K562 (cell line): ENCODE measurements around the gene PPP6C. TPM values are rescaled to one million over a fixed set of nuclear protein-coding genes. Genes with fewer than 3 reads are reported as not detected.

Experiments used
- ATF2 ChIP-seq: sonication (generic); formaldehyde crosslinking; IDR thresholded peaks from 2 replicates; pipeline ENCODE4 v1.8.1; 2022; ENCODE audit warnings: missing genetic modification reagents
- ATF3 ChIP-seq, 2 experiments: fragments of 450-650 bp in 1 of 2; sonication (generic) in 1 of 2; formaldehyde crosslinking in 1 of 2; IDR thresholded peaks in 1 of 2; conservative IDR thresholded peaks in 1 of 2; 2 replicates each; pipeline versions ENCODE4 v1.6.1 to v1.8.1; 2016 to 2023; ENCODE audit warnings: mild to moderate bottlenecking in 2 of 2, moderate library complexity in 2 of 2, inconsistent platforms in 1 of 2, missing genetic modification reagents in 1 of 2
- DEAF1 ChIP-seq: fragments of 450-650 bp; formaldehyde crosslinking; IDR thresholded peaks from 2 replicates; pipeline ENCODE4 v1.4.0; 2020; ENCODE audit warnings: mild to moderate bottlenecking, moderate library complexity
- EP300 ChIP-seq: IDR thresholded peaks from 2 replicates; pipeline ENCODE4 v1.6.1; 2012; ENCODE audit warnings: low read length, improper control_type of control experiment
- FOS ChIP-seq: IDR thresholded peaks from 3 replicates; pipeline ENCODE4 v1.6.1; 2011; ENCODE audit not compliant: insufficient read length; ENCODE audit errors: extremely low read depth
- GATA2 ChIP-seq: sonication (generic); formaldehyde crosslinking; IDR thresholded peaks from 2 replicates; pipeline ENCODE4 v1.4.0; 2020; ENCODE audit warnings: mild to moderate bottlenecking, missing genetic modification reagents
- GTF2A2 ChIP-seq: IDR thresholded peaks from 2 replicates; pipeline ENCODE4 v1.6.1; 2016; ENCODE audit warnings: mild to moderate bottlenecking, missing genetic modification characterization, missing compliant biosample characterization
- GTF2E2 ChIP-seq: fragments of 200-800 bp; sonication (Bioruptor generic); IDR thresholded peaks from 2 replicates; pipeline ENCODE4 v1.6.1; 2016; ENCODE audit warnings: missing genetic modification characterization, missing compliant biosample characterization
- ILF3 ChIP-seq: fragments of 450-650 bp; IDR thresholded peaks from 2 replicates; pipeline ENCODE4 v1.6.1; 2018; ENCODE audit warnings: antibody characterized with exemption, mild to moderate bottlenecking, moderate library complexity, borderline replicate concordance
- MCM7 ChIP-seq, 2 experiments: fragments of 450-650 bp; IDR thresholded peaks; 2 replicates each; pipeline ENCODE4 v1.6.1; 2016 to 2018
- NR2C1 ChIP-seq, 2 experiments: fragments of 450-650 bp; IDR thresholded peaks; 2 replicates each; pipeline ENCODE4 v1.6.1; 2017; ENCODE audit warnings: mild to moderate bottlenecking in 2 of 2, antibody characterized with exemption in 1 of 2, inconsistent platforms in 1 of 2, missing compliant biosample characterization in 1 of 2, missing genetic modification characterization in 1 of 2
- YBX1 ChIP-seq: fragments of 450-650 bp; IDR thresholded peaks from 2 replicates; pipeline ENCODE4 v1.7.1; 2016; ENCODE audit warnings: mild to moderate bottlenecking
- ZBTB34 ChIP-seq: fragments of 250-450 bp; sonication (Bioruptor Pico); IDR thresholded peaks from 2 replicates; pipeline ENCODE4 v1.8.0; 2021; ENCODE audit warnings: mild to moderate bottlenecking, moderate library complexity
- ZBTB49 ChIP-seq: sonication (generic); formaldehyde crosslinking; IDR thresholded peaks from 2 replicates; pipeline ENCODE4 v1.8.0; 2022; ENCODE audit warnings: missing genetic modification reagents, mild to moderate bottlenecking, borderline replicate concordance
- ZBTB8A ChIP-seq: fragments of 450-650 bp; IDR thresholded peaks from 2 replicates; pipeline ENCODE4 v1.6.1; 2018; ENCODE audit warnings: mild to moderate bottlenecking, moderate library complexity; ENCODE audit not compliant: partially characterized antibody
- ZNF134 ChIP-seq: fragments of 250-450 bp; sonication (Bioruptor Pico); conservative IDR thresholded peaks from 2 replicates; pipeline ENCODE4 v1.4.0; 2020
- ZNF146 ChIP-seq: IDR thresholded peaks from one replicate; pipeline ENCODE4 v1.6.1; 2018; ENCODE audit warnings: missing compliant biosample characterization; ENCODE audit not compliant: unreplicated experiment
- ZNF197 ChIP-seq: fragments of 200-800 bp; sonication (Bioruptor generic); IDR thresholded peaks from 2 replicates; pipeline ENCODE4 v1.6.1; 2016; ENCODE audit warnings: low read depth, missing genetic modification characterization, missing compliant biosample characterization
- ZNF408 ChIP-seq: fragments of 250-450 bp; sonication (Bioruptor Pico); IDR thresholded peaks from 2 replicates; pipeline ENCODE4 v1.4.0; 2020; ENCODE audit warnings: low read depth, mild to moderate bottlenecking, moderate library complexity
- ZNF436 ChIP-seq: fragments of 250-450, 450-650 bp; sonication (Bioruptor Pico); formaldehyde crosslinking; IDR thresholded peaks from 2 replicates; pipeline ENCODE4 v1.7.0; 2020; ENCODE audit warnings: mild to moderate bottlenecking
- polyA plus RNA-seq, 8 experiments: library from polyadenylated mRNA; depleted of rRNA in 4 of 8; stranded (reverse) in 5 of 8; unstranded in 3 of 8; fragments of >200 nt; fragmentation: Nextera tagmentation in 2 of 8; fragmentation: Illumina TruSeq in 1 of 8; extraction: Ambion mirVana in 2 of 8; extraction: Trizol in 1 of 8; gene quantifications; 2 replicates each; pipeline versions ENCODE4 v1.2.1 to v1.2.3, GENCODE V29; 2011 to 2014; ENCODE audit warnings: inconsistent platforms in 1 of 8, missing spikeins in 1 of 8
- total RNA-seq, 7 experiments: library from RNA; depleted of rRNA in 6 of 7; stranded (reverse); fragments of >200 nt in 6 of 7; fragmentation: Illumina TruSeq in 2 of 7; extraction: Trizol in 2 of 7; gene quantifications; 2 replicates each; pipeline versions ENCODE4 v1.2.1 to v1.2.3, GENCODE V29; 2011 to 2021; ENCODE audit warnings: low replicate concordance in 1 of 7

PPP6C gene
- total and polyA plus RNA-seq, 9 of the 15 experiments (the other 6 are each of a cell fraction or from before 2014, with no cell fraction given): 18.8 to 44.8 (median 38.3) TPM

- no peak for TF ChIP-seq ZNF146
- no peak for TF ChIP-seq ZBTB49 (CRISPR knock-in tag)
- TF ChIP-seq ZNF197 (CRISPR knock-in tag): no peak
- no peak for TF ChIP-seq GATA2 (CRISPR knock-in tag)
- TF ChIP-seq ZNF134 (CRISPR knock-in tag): no peak
- no peak for TF ChIP-seq MCM7 (IDR thresholded peaks at IDR 0.05)
- TF ChIP-seq ZBTB8A: no peak
- no peak for TF ChIP-seq YBX1
- TF ChIP-seq ATF3 (IDR thresholded peaks at IDR 0.05): no peak
- TF ChIP-seq ATF3 (CRISPR knock-in tag; conservative IDR thresholded peaks at IDR 0.05): 0 out of 2 replicates have a peak, but pooled peaks have one; percentile 24
- no peak for TF ChIP-seq ZNF408 (CRISPR knock-in tag)
- peak; percentile 86 for TF ChIP-seq DEAF1 (CRISPR knock-in tag)
- TF ChIP-seq EP300: no peak
- no peak for TF ChIP-seq ZNF436 (CRISPR knock-in tag)
- TF ChIP-seq GTF2E2 (tag): no peak
- no peak for TF ChIP-seq GTF2A2 (tag)
- TF ChIP-seq ATF2 (CRISPR knock-in tag): no peak
- peak; percentile 96 for TF ChIP-seq FOS
- TF ChIP-seq NR2C1 (IDR thresholded peaks at IDR 0.05): no peak
- no peak for TF ChIP-seq NR2C1 (tag; IDR thresholded peaks at IDR 0.05)
- no peak for TF ChIP-seq ZBTB34 (CRISPR knock-in tag)
- no peak for TF ChIP-seq ILF3
Measured at GRCh38 chr9:125143377-125144090, 46.1 kb downstream of the PPP6C start, which contains the start of gene SCAI (continued).
